Retinal pigment epithelial cell (primary cell): ENCODE results near the gene LTB4R2.
A peak's percentile ranks its signal among the peaks of the same experiment; 100 is the strongest.

Source experiments
- DNase-seq: peaks from one replicate; pipeline ENCODE4 v3.0.0-alpha.2; 2010; ENCODE audit warnings: low read depth
- H3K4me3 ChIP-seq: 2 replicates; pipeline ENCODE4 v1.5.1; 2011; ENCODE audit warnings: mild to moderate bottlenecking, low read length, control low read depth, moderate library complexity
- TF ChIP-seq, protein P1 (sequence below): conservative IDR thresholded peaks from 2 replicates; pipeline ENCODE4 v1.5.1; 2011; ENCODE audit warnings: low read depth, low read length, control low read depth, inconsistent platforms

LTB4R2 gene

DNA sequence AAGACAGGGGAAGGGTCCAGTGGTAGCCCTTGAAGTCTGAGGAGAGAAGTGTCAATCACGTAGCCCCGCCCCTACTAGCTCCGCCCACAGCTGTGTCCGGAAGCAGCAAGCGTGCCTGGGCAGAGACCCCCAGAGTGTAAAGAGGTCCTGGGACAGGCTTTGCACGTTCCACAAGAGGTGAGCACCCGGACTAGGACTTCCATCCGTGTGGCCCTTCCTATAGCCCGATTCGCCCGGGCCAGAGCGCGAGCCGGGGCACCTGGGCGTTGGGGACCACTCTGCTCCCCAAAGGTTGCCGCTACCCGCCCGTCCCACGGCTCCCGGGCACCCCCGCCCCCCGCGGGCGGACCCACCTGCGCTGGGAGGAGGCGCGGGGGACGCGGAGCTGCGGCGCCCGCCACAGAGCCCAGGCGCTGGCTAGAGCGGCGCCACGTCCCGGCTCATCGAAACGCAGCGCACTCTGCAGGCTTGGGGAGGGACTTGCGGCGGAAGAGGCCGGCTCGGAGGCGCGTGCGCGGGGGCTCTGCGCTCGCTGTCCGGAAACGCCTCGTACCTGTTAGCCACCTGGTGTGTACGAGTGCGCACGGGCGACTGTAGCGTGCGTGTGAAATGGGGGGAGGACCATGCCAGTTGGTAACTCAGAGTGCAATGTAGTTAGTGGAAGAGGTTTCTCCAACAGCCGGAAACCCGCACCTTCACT is 38.7 kb upstream of the LTB4R2 start, which contains the start of gene RABGGTA:
RABGGTA (minus strand) TSS at position 464 of the 700 bp plus-strand sequence. CDS start 482 bp downstream, outside the sequence.
- TF ChIP-seq, protein P1, sequence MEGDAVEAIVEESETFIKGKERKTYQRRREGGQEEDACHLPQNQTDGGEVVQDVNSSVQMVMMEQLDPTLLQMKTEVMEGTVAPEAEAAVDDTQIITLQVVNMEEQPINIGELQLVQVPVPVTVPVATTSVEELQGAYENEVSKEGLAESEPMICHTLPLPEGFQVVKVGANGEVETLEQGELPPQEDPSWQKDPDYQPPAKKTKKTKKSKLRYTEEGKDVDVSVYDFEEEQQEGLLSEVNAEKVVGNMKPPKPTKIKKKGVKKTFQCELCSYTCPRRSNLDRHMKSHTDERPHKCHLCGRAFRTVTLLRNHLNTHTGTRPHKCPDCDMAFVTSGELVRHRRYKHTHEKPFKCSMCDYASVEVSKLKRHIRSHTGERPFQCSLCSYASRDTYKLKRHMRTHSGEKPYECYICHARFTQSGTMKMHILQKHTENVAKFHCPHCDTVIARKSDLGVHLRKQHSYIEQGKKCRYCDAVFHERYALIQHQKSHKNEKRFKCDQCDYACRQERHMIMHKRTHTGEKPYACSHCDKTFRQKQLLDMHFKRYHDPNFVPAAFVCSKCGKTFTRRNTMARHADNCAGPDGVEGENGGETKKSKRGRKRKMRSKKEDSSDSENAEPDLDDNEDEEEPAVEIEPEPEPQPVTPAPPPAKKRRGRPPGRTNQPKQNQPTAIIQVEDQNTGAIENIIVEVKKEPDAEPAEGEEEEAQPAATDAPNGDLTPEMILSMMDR = peak; percentile 66
- H3K4me3 ChIP-seq = peak within 1 kb of the TSS; percentile 86
- DNase-seq = no peak

DNA sequence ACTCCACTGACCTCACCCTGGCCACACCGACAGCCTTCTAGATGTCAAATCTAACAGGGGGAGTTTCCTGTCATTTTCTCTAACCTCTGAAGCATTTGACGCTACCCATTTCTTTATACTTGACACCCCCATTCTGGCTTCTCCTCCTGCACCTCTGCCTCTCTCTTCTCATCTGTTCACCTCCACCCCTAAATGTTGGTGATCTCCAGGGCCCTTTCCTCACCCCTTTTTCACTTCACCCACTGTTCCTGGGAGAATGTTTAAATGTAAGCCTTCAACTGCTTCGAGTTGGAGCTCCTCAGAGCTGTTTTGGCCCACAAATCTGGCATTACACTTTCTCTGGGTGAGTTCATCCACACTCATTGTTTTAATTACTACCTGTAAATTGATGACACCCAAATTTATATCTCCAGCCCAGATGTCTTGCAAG is 38.1 kb upstream of the LTB4R2 start:
- peak overlapping the region; percentile 86 for H3K4me3 ChIP-seq
- TF ChIP-seq, protein P1 = no peak
- DNase-seq = no peak

GRCh38 chr14:24272467-24272866 is 37.5 kb upstream of the LTB4R2 start:
- TF ChIP-seq, protein P1 = no peak
- DNase-seq = no peak
- no peak overlapping the region for H3K4me3 ChIP-seq

DNA sequence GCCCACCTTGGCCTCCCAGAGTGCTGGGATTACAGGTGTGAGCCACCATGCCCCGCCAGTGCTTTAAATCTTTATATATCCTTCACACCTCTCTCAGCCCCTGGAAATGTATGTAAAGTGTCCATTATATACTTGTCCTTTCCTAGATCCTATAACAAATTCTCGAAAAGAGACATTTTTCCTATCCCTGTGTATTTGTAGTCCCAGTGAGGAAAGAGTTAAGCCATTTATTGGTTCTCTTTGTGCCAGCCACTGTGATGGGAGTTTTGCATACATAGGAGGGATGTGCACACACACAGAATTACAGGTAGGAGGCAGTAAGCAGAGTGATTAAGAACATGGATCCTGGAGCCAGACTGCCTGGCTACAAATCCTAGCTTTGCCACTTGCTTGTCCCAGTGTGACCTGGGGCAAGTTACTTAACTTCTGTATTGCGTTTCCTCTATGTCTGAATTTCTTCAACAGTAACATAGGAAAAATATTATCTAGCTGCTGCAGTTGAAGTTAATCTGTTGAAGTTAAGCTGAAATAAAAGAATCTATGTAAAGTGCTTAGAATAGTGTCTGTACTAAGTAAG is 36.4 kb upstream of the LTB4R2 start:
- DNase-seq = no peak
- H3K4me3 ChIP-seq = no peak overlapping the region
- TF ChIP-seq, protein P1 = peak; percentile 49

GRCh38 chr14:24274101-24274543 is 35.8 kb upstream of the LTB4R2 start:
- no peak overlapping the region for H3K4me3 ChIP-seq
- DNase-seq = peak; percentile 89

DNA sequence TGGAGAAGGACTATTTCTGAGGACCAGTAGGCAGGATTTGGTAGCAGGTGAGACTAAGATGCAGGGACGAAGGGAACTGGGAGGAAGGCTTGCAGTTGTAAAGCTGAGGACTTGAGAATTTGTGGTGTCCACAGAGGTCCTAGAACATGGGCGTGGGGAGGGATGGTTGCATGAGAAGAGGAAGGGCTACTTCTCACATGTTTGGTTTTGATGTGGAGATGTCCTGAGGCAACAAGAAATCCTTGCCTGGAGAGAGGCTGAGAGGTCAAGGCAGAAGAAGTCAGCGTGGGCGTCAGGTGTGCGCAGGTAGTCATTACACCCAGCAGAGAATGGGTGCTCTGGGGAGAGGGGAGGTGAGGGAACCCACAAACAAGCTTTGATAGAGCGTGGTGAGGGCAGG is 32.9 kb upstream of the LTB4R2 start:
- no peak overlapping the region for H3K4me3 ChIP-seq
- DNase-seq = no peak
- TF ChIP-seq, protein P1 = no peak

More at GRCh38 chr14:24274101-24274543, 35.8 kb upstream of the LTB4R2 start:
- TF ChIP-seq, protein P1 = no peak
